ENCODE data around the gene CLOCK. TPM values are rescaled to one million over a fixed set of nuclear protein-coding genes. Genes with fewer than 3 reads are reported as not detected.

The CLOCK gene
- total RNA-seq, 4 donors from 2014 or later = 20.9 to 49.4 (median 26.6) TPM

- TF ChIP-seq, protein P1, sequence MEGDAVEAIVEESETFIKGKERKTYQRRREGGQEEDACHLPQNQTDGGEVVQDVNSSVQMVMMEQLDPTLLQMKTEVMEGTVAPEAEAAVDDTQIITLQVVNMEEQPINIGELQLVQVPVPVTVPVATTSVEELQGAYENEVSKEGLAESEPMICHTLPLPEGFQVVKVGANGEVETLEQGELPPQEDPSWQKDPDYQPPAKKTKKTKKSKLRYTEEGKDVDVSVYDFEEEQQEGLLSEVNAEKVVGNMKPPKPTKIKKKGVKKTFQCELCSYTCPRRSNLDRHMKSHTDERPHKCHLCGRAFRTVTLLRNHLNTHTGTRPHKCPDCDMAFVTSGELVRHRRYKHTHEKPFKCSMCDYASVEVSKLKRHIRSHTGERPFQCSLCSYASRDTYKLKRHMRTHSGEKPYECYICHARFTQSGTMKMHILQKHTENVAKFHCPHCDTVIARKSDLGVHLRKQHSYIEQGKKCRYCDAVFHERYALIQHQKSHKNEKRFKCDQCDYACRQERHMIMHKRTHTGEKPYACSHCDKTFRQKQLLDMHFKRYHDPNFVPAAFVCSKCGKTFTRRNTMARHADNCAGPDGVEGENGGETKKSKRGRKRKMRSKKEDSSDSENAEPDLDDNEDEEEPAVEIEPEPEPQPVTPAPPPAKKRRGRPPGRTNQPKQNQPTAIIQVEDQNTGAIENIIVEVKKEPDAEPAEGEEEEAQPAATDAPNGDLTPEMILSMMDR (IDR thresholded peaks at IDR 0.05; ENCODE audit: low read depth) = no peak
These were observed 8.2 kb downstream of the CLOCK start for GRCh38 chr4:55538531-55538930.

DNA sequence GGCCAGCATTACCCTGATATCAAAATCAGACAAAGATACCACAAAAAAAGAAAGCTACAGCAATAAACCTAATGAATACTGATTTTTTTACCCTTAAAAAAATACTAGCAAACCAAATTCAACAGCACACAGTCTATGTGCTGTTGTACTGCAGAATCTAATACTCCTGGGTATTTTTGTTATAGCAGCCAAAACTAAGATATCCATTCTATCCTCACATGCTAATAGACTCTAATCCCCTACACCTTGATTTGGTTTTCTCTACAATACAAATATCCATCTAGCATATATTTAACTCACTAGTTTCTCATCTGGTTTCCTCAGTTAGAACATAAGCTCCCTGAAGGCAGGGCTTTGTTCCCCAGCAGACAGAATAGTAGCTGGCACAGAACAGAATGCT, 12.4 kb downstream of the CLOCK start:
- TF ChIP-seq, protein P1 (IDR thresholded peaks at IDR 0.05; ENCODE audit: low read depth) = no peak

DNA sequence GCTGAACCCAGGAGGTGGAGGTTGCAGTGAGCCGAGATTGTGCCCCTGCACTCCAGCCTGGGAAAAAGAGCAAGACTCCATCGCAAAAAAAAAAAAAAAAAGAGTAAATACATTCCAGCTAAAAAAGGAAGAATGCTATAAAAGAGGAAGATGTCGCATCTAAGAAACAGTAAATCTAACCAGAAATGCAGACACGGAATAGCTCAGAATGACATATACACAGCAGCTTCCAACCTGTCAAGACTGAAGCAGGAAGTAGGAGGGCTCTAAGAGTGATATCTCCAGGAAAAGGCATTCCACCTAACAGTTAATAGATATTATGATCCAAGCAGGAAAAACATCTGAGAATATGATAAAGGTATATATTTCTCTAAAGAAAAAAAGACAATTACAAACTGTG, 16.0 kb downstream of the CLOCK start:
- TF ChIP-seq, protein P1 (IDR thresholded peaks at IDR 0.05; ENCODE audit: low read depth) = no peak

DNA sequence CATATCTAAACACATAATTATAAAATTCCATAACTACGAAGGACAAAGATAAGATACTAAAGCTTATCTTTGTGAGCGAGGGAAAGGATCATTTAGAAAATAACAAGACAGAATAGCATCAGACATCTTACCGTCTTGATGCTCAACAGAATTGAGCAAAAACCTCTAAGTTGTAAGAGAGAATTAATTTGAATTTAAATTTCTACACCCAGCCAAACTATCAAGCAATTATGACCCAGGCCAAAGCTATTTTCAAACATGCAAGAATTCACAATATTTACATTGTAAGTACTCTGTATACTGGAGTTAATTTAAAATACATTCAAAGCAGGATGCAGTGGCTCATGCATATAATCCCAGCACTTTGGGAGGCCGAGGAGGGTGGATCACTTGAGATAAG, 16.5 kb downstream of the CLOCK start:
- TF ChIP-seq, protein P1 (IDR thresholded peaks at IDR 0.05; ENCODE audit: low read depth) = no peak

DNA sequence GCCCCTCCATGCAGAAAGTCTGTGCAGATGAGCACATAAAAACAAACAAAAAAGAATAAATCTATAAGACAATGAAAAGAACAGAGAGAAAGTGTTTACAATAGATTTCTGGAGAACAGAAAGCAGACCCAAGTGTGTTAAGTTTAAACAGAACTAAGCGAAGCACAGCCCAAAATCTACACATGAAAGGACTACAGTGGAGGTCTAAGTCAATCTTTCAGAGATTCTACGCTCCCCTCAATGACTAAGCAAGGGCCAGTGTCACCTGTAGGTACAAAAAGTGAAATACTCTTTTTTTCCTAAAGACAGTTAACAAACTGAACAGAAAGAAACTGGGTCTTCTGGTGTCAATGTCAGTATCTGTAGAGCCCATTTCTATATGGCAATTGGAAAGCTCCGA, 18.2 kb downstream of the CLOCK start:
- TF ChIP-seq, protein P1 (IDR thresholded peaks at IDR 0.05; ENCODE audit: low read depth) = no peak

DNA sequence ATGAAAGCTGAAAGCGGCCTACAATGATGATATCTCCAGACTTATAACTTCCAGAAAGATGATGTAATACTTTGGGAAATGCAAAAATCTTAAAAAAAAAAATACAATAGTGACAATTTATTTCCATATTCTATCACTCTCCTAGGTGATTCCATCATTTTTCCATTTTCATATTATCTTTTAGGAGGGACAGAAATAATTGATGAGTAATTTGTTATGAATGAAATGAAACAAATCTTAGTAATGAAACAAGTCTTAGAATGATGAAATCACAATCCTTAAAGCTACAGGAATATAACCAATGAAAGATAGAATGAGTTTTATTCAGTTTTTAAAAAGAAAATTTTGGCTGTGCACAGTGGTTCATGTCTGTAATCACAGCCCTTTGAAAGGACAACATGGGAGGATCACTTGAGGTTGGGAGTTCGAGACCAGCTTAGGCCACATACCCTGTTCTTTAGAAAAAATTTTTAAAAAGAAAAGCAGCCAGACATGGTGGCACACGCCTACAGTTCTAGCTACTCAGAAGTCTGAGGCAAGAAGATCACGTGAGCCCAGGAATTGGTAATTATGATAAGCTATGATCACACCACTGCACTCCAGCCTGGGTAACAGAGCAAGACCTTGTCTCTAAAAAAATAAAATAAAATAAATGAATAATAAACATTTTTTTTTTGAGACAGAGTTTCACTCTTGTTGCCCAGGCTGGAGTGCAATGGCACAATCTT, 21.7 kb downstream of the CLOCK start:
- TF ChIP-seq, protein P1 (IDR thresholded peaks at IDR 0.05; ENCODE audit: low read depth) = no peak

GRCh38 chr4:55518442-55518841, 28.3 kb downstream of the CLOCK start:
- TF ChIP-seq, protein P1 (IDR thresholded peaks at IDR 0.05; ENCODE audit: low read depth) = no peak

Measured in subcutaneous adipose tissue (tissue), 4 donors.